GM19023 (cell line): Measurements from ENCODE around the gene NARF.
"Not testable (repeated sequence)": the region's sequence is repeated elsewhere in the genome, so short reads cannot be mapped to it uniquely, and the experiment has no call there.

Experiments
- ATAC-seq: cut with Tn5 transposase; IDR thresholded peaks from one replicate; pipeline ENCODE4 v1.9.1; 2021; ENCODE audit warnings: mild to moderate bottlenecking, moderate library complexity; ENCODE audit not compliant: unreplicated experiment

The NARF gene

GRCh38 chr17:82458179-82458884, at the start of gene NARF:
TSS of gene NARF (plus strand) at chr17:82458741. CDS start at chr17:82458804, 63 bp downstream.
- ATAC-seq: peak; percentile 94

GRCh38 chr17:82408938-82409318, 49.6 kb upstream of the NARF start:
- ATAC-seq: no peak

- no peak for ATAC-seq
Observed at GRCh38 chr17:82410014-82410716, 48.4 kb upstream of the NARF start.

- no peak for ATAC-seq
Observed at GRCh38 chr17:82411396-82412053, 47.0 kb upstream of the NARF start.

GRCh38 chr17:82412081-82412480, 46.5 kb upstream of the NARF start:
- ATAC-seq: not testable (repeated sequence)

- no peak for ATAC-seq
Observed at GRCh38 chr17:82412535-82413520, 45.7 kb upstream of the NARF start.

- no peak for ATAC-seq
Observed at GRCh38 chr17:82414548-82415281, 43.8 kb upstream of the NARF start.

- ATAC-seq: no peak
Observed at GRCh38 chr17:82415336-82415735, 43.2 kb upstream of the NARF start.

GRCh38 chr17:82415786-82416185, 42.8 kb upstream of the NARF start:
- ATAC-seq: no peak

- ATAC-seq: no peak
Observed at GRCh38 chr17:82416264-82416663, 42.3 kb upstream of the NARF start.

GRCh38 chr17:82416771-82417170, 41.8 kb upstream of the NARF start:
- ATAC-seq: no peak

GRCh38 chr17:82418001-82418986, 40.2 kb upstream of the NARF start, which contains the start of the genes HEXD and OGFOD3:
TSS of gene HEXD (plus strand) at chr17:82418347. CDS start at chr17:82419800, 1,453 bp downstream.
TSS of gene OGFOD3 (minus strand) at chr17:82418586. CDS start at chr17:82418485, 101 bp downstream.
- ATAC-seq: peak; percentile 85

GRCh38 chr17:82419540-82419939, 39.0 kb upstream of the NARF start:
- ATAC-seq: no peak

- ATAC-seq: no peak
Observed at GRCh38 chr17:82424001-82424862, 34.3 kb upstream of the NARF start.

- no peak for ATAC-seq
Observed at GRCh38 chr17:82424863-82425159, 33.7 kb upstream of the NARF start.

GRCh38 chr17:82428546-82428945, 30.0 kb upstream of the NARF start:
- ATAC-seq: no peak

- no peak for ATAC-seq
Observed at GRCh38 chr17:82429824-82430223, 28.7 kb upstream of the NARF start.

GRCh38 chr17:82432017-82432416, 26.5 kb upstream of the NARF start:
- ATAC-seq: no peak
